SW 1271 (cell line): ENCODE data around the gene TXNDC11.

Experiments
- DNase-seq, 2 experiments: peaks; one replicate each; lab custom pipeline; 2025; lab: John Stamatoyannopoulos, UW

TXNDC11 gene

GRCh38 chr16:11630768-11631056, 111.9 kb downstream of the TXNDC11 start:
- DNase-seq = no peak

GRCh38 chr16:11630046-11630767, 112.5 kb downstream of the TXNDC11 start:
- no peak for DNase-seq
